Esophagus (tissue), 2 donors: ENCODE data around the gene MOV10L1. TPM values are rescaled to one million over a fixed set of nuclear protein-coding genes. Genes with fewer than 3 reads are reported as not detected.

Experiments
- H3K27ac ChIP-seq, 2 donors: one replicate each; pipeline ENCODE4 v1.5.1; 2013; ENCODE audit warnings: low read depth in 2 of 2, mild to moderate bottlenecking in 2 of 2, inconsistent platforms in 1 of 2, low read length in 1 of 2, moderate library complexity in 1 of 2
- H3K27me3 ChIP-seq, 2 donors: one replicate each; pipeline ENCODE4 v1.6.1; 2013; ENCODE audit warnings: low read length in 2 of 2, control low read depth in 1 of 2, mild to moderate bottlenecking in 1 of 2; ENCODE audit not compliant: insufficient read depth in 2 of 2, control insufficient read depth in 1 of 2
- H3K36me3 ChIP-seq, 2 donors: one replicate each; pipeline ENCODE4 v1.6.1; 2013; ENCODE audit warnings: low read length in 1 of 2; ENCODE audit not compliant: control insufficient read depth in 2 of 2, insufficient read depth in 2 of 2
- H3K4me1 ChIP-seq, 2 donors: one replicate each; pipeline ENCODE4 v1.6.1; 2013; ENCODE audit warnings: low read length in 1 of 2; ENCODE audit not compliant: control insufficient read depth in 2 of 2, insufficient read depth in 2 of 2
- H3K4me3 ChIP-seq, 2 donors: one replicate each; pipeline ENCODE4 v1.5.1; 2013; ENCODE audit warnings: low read length in 2 of 2, mild to moderate bottlenecking in 2 of 2, low read depth in 1 of 2, moderate library complexity in 1 of 2
- H3K9me3 ChIP-seq, 2 donors: one replicate each; pipeline ENCODE4 v1.6.1; 2013; ENCODE audit warnings: mild to moderate bottlenecking in 2 of 2, low read depth in 1 of 2, low read length in 1 of 2, moderate library complexity in 1 of 2; ENCODE audit not compliant: control insufficient read depth in 2 of 2, insufficient read depth in 1 of 2
- WGBS, 2 donors: extraction: QIAGEN DNeasy Blood & Tissue Kit; methylation state at CpG; one replicate each; pipeline ENCODE4 v1.1.7; 2013; 5-methylcytosine and 5-hydroxymethylcytosine counted together
- polyA plus RNA-seq, 2 donors: library from polyadenylated mRNA; stranded (reverse); fragments of 200-250 nt; gene quantifications; one replicate each; pipeline ENCODE4 v1.2.3, GENCODE V29; 2013
- donor health status: healthy with polysubstance abuse.
- donor health status: Bipolar disorder and iron deficiency.

MOV10L1 gene
- polyA plus RNA-seq, 2 donors: 0.18 to 0.22 TPM

GRCh38 chr22:50076646-50077535, 12.9 kb upstream of the MOV10L1 start:
- Histone ChIP-seq H3K27ac (no peak overlapping the region), H3K4me3 (no peak overlapping the region), H3K9me3 (peaks cover 0 to 2% of the 10 kb centered on the region in 2 donors), H3K27me3 (no peaks in the 10 kb centered on the region), H3K36me3 (no peaks in the 10 kb centered on the region), H3K4me1 (peaks cover 2 to 3% of the 10 kb centered on the region in 2 donors)
- 86 to 91% methylated on average over 41 to 43 of the region's 43 CpGs for WGBS, 2 donors

GRCh38 chr22:50078246-50078645, 11.6 kb upstream of the MOV10L1 start:
- Histone ChIP-seq H3K36me3 (no peaks in the 10 kb centered on the region), H3K27me3 (no peaks in the 10 kb centered on the region), H3K27ac (no peak overlapping the region), H3K4me3 (no peak overlapping the region), H3K4me1 (peaks cover 2 to 7% of the 10 kb centered on the region in 2 donors), H3K9me3 (peaks cover 0 to 2% of the 10 kb centered on the region in 2 donors)
- 95% methylated on average over 13 of the region's 13 CpGs for WGBS, 2 donors

GRCh38 chr22:50078761-50079160, 11.0 kb upstream of the MOV10L1 start:
- H3K27me3 ChIP-seq: no peaks in the 10 kb centered on the region
- H3K27ac ChIP-seq: no peak overlapping the region
- no peaks in the 10 kb centered on the region for H3K36me3 ChIP-seq
- peaks cover 0 to 2% of the 10 kb centered on the region in 2 donors for H3K9me3 ChIP-seq
- WGBS, 2 donors: 67 to 76% methylated on average over 9 of the region's 9 CpGs
- no peak overlapping the region for H3K4me3 ChIP-seq
- peaks cover 2 to 12% of the 10 kb centered on the region in 2 donors for H3K4me1 ChIP-seq

- 89% methylated on average over 13 of the region's 13 CpGs for WGBS, 2 donors
- no peak overlapping the region for H3K27ac ChIP-seq
- no peak overlapping the region for H3K4me3 ChIP-seq
- H3K9me3 ChIP-seq: no peaks in the 10 kb centered on the region
- H3K27me3 ChIP-seq: no peaks in the 10 kb centered on the region
- peaks cover 2 to 10% of the 10 kb centered on the region in 2 donors for H3K4me1 ChIP-seq
- no peaks in the 10 kb centered on the region for H3K36me3 ChIP-seq
Observed at GRCh38 chr22:50080077-50080465, 9.7 kb upstream of the MOV10L1 start.

- H3K36me3 ChIP-seq: no peaks in the 10 kb centered on the region
- WGBS, 2 donors: 89 to 94% methylated on average over 27 of the region's 27 CpGs
- H3K27me3 ChIP-seq: no peaks in the 10 kb centered on the region
- no peak overlapping the region for H3K4me3 ChIP-seq
- H3K9me3 ChIP-seq: no peaks in the 10 kb centered on the region
- no peak overlapping the region for H3K27ac ChIP-seq
- peaks cover 2 to 10% of the 10 kb centered on the region in 2 donors for H3K4me1 ChIP-seq
Observed at GRCh38 chr22:50081426-50082196, 8.2 kb upstream of the MOV10L1 start.

- Histone ChIP-seq H3K4me1 (peaks cover 2 to 10% of the 10 kb centered on the region in 2 donors), H3K27me3 (no peaks in the 10 kb centered on the region), H3K9me3 (no peaks in the 10 kb centered on the region), H3K36me3 (no peaks in the 10 kb centered on the region), H3K27ac (no peak overlapping the region), H3K4me3 (no peak overlapping the region)
- 78% methylated on average over 18 of the region's 18 CpGs for WGBS, 2 donors
Observed at GRCh38 chr22:50082197-50082715, 7.5 kb upstream of the MOV10L1 start.

GRCh38 chr22:50082961-50083461, 6.8 kb upstream of the MOV10L1 start:
- Histone ChIP-seq H3K27me3 (no peaks in the 10 kb centered on the region), H3K27ac (peak overlapping the region in 1 of 2 donors; percentile 56), H3K36me3 (no peaks in the 10 kb centered on the region), H3K4me1 (peaks cover 2 to 10% of the 10 kb centered on the region in 2 donors), H3K4me3 (peak overlapping the region in 1 of 2 donors; percentile 4), H3K9me3 (no peaks in the 10 kb centered on the region)
- 50 to 60% methylated on average over 21 of the region's 21 CpGs for WGBS, 2 donors

GRCh38 chr22:50083462-50084079, 6.2 kb upstream of the MOV10L1 start:
- Histone ChIP-seq H3K9me3 (no peaks in the 10 kb centered on the region), H3K27ac (no peak overlapping the region), H3K4me1 (peaks cover 2 to 10% of the 10 kb centered on the region in 2 donors), H3K4me3 (peak overlapping the region in 1 of 2 donors; percentile 4), H3K27me3 (no peaks in the 10 kb centered on the region), H3K36me3 (no peaks in the 10 kb centered on the region)
- 64% methylated on average over 18 of the region's 18 CpGs for WGBS, 2 donors

- Histone ChIP-seq H3K27ac (no peak overlapping the region), H3K4me3 (no peak overlapping the region), H3K9me3 (no peaks in the 10 kb centered on the region), H3K27me3 (no peaks in the 10 kb centered on the region), H3K4me1 (peaks cover 2 to 10% of the 10 kb centered on the region in 2 donors), H3K36me3 (no peaks in the 10 kb centered on the region)
- WGBS, 2 donors: 76 to 83% methylated on average over 10 of the region's 10 CpGs
Observed at GRCh38 chr22:50084080-50084477, 5.7 kb upstream of the MOV10L1 start.
